Smooth muscle cell (in vitro differentiated cells): ENCODE results near the gene SLC2A13. TPM values are rescaled to one million over a fixed set of nuclear protein-coding genes. Genes with fewer than 3 reads are reported as not detected.

Experiments used
- DNase-seq: peaks from one replicate; lab custom pipeline; 2025; ENCODE audit not compliant: unreplicated experiment; lab: John Stamatoyannopoulos, UW
- H2AFZ ChIP-seq: fragments of 200-600 bp; sonication (generic); 2 replicates; pipeline ENCODE4 v1.6.0; 2016; ENCODE audit warnings: antibody characterized with exemption, low read depth, mild to moderate bottlenecking
- H3F3A ChIP-seq: fragments of 200-600 bp; sonication (generic); 2 replicates; pipeline ENCODE4 v1.6.0; 2017; ENCODE audit warnings: antibody characterized with exemption, low read depth
- H3K27ac ChIP-seq: fragments of 200-600 bp; sonication (generic); 2 replicates; pipeline ENCODE4 v1.5.1; 2016; ENCODE audit warnings: low read depth, mild to moderate bottlenecking
- H3K27me3 ChIP-seq: fragments of 200-600 bp; sonication (generic); 2 replicates; pipeline ENCODE4 v1.6.1; 2016; ENCODE audit warnings: low read depth, mild to moderate bottlenecking
- H3K36me3 ChIP-seq: fragments of 200-600 bp; sonication (generic); 2 replicates; pipeline ENCODE4 v1.5.1; 2016; ENCODE audit warnings: low read depth
- H3K4me1 ChIP-seq: fragments of 200-600 bp; sonication (generic); 2 replicates; pipeline ENCODE4 v1.5.1; 2016; ENCODE audit warnings: low read depth
- H3K4me2 ChIP-seq: fragments of 200-600 bp; sonication (generic); 2 replicates; pipeline ENCODE4 v1.6.0; 2016; ENCODE audit warnings: mild to moderate bottlenecking
- H3K4me3 ChIP-seq: fragments of 200-600 bp; sonication (generic); 2 replicates; pipeline ENCODE4 v1.5.1; 2016; ENCODE audit warnings: mild to moderate bottlenecking
- H3K79me2 ChIP-seq: fragments of 200-600 bp; sonication (generic); 2 replicates; pipeline ENCODE4 v1.6.0; 2016; ENCODE audit warnings: low read depth, mild to moderate bottlenecking
- H3K9ac ChIP-seq: fragments of 200-600 bp; sonication (generic); 2 replicates; pipeline ENCODE4 v1.6.0; 2016; ENCODE audit warnings: low read depth
- H3K9me3 ChIP-seq: fragments of 200-600 bp; sonication (generic); replicated peaks from 2 replicates; pipeline ENCODE4 v1.5.1; 2016; ENCODE audit warnings: low read depth
- H4K20me1 ChIP-seq: fragments of 200-600 bp; sonication (generic); 2 replicates; pipeline ENCODE4 v1.6.0; 2016; ENCODE audit warnings: low read depth
- WGBS: methylation state at CpG from one replicate; pipeline ENCODE4 v1.1.7; 2016; ENCODE audit warnings: low lambda C conversion rate; 5-methylcytosine and 5-hydroxymethylcytosine counted together
- polyA plus RNA-seq: library from polyadenylated mRNA; unstranded; fragments of >200 nt; fragmentation: Nextera tagmentation; extraction: Ambion mirVana; gene quantifications from 2 replicates; pipeline ENCODE4 v1.2.1, GENCODE V29; 2016
- total RNA-seq: library from RNA; depleted of rRNA; stranded (reverse); fragments of >200 nt; gene quantifications from 2 replicates; pipeline ENCODE4 v1.2.3, GENCODE V29; 2014
- TF ChIP-seq, protein P1 (sequence below): fragments of 200-600 bp; sonication (generic); IDR thresholded peaks from 2 replicates; pipeline ENCODE4 v1.5.1; 2017; ENCODE audit warnings: borderline replicate concordance, mild to moderate bottlenecking, antibody characterized with exemption; ENCODE audit not compliant: insufficient read depth, poor library complexity, severe bottlenecking

The SLC2A13 gene
- total and polyA plus RNA-seq, 2 experiments from 2014 or later: 9.6 to 27.4 TPM

GRCh38 chr12:39805651-39806050, 300.2 kb downstream of the SLC2A13 start:
- Histone ChIP-seq H3K27me3 (no peaks in the 10 kb centered on the region), H3K79me2 (no peaks in the 10 kb centered on the region), H4K20me1 (no peaks in the 10 kb centered on the region), H3K9ac (no peak overlapping the region), H2AFZ (no peak overlapping the region), H3F3A (no peaks in the 10 kb centered on the region), H3K36me3 (peaks cover 2% of the 10 kb centered on the region), H3K27ac (no peak overlapping the region), H3K9me3 (peaks cover 4% of the 10 kb centered on the region), H3K4me2 (no peak overlapping the region), H3K4me3 (no peak overlapping the region), H3K4me1 (no peaks in the 10 kb centered on the region)
- DNase-seq: no peak
- TF ChIP-seq, protein P1, sequence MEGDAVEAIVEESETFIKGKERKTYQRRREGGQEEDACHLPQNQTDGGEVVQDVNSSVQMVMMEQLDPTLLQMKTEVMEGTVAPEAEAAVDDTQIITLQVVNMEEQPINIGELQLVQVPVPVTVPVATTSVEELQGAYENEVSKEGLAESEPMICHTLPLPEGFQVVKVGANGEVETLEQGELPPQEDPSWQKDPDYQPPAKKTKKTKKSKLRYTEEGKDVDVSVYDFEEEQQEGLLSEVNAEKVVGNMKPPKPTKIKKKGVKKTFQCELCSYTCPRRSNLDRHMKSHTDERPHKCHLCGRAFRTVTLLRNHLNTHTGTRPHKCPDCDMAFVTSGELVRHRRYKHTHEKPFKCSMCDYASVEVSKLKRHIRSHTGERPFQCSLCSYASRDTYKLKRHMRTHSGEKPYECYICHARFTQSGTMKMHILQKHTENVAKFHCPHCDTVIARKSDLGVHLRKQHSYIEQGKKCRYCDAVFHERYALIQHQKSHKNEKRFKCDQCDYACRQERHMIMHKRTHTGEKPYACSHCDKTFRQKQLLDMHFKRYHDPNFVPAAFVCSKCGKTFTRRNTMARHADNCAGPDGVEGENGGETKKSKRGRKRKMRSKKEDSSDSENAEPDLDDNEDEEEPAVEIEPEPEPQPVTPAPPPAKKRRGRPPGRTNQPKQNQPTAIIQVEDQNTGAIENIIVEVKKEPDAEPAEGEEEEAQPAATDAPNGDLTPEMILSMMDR: no peak
- 82% methylated on average over 2 of the region's 2 CpGs for WGBS

DNA sequence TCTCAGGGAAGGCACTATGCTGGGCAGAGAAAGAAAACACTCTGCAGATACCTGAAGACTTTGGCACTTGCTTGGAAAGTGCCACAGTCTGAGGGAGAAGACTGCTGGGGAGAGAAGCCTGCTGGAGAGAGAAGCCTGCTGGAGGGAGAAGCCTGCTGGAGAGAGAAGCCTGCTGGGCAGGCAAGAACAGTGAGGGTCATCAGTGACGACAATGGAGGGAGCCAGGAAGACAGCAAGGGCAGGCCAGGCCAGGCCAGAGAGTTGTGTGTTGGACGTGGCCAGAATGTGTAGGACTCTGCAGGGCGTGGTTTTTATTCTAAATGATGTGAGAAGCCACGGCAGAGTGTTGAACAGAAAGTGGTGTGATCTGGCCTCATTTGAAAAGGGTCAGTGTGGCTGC, 301.0 kb downstream of the SLC2A13 start:
- no peaks in the 10 kb centered on the region for H4K20me1 ChIP-seq
- no peaks in the 10 kb centered on the region for H3K27me3 ChIP-seq
- no peak overlapping the region for H2AFZ ChIP-seq
- no peak overlapping the region for H3K27ac ChIP-seq
- H3F3A ChIP-seq: no peaks in the 10 kb centered on the region
- 85% methylated on average over 4 of the region's 4 CpGs for WGBS
- no peaks in the 10 kb centered on the region for H3K9me3 ChIP-seq
- H3K4me1 ChIP-seq: no peaks in the 10 kb centered on the region
- no peaks in the 10 kb centered on the region for H3K79me2 ChIP-seq
- H3K36me3 ChIP-seq: no peaks in the 10 kb centered on the region
- TF ChIP-seq, protein P1: no peak
- no peak for DNase-seq
- no peak overlapping the region for H3K4me3 ChIP-seq
- H3K4me2 ChIP-seq: no peak overlapping the region
- H3K9ac ChIP-seq: no peak overlapping the region

- Histone ChIP-seq H3K9ac (no peak overlapping the region), H3K4me3 (no peak overlapping the region), H4K20me1 (no peaks in the 10 kb centered on the region), H3K79me2 (no peaks in the 10 kb centered on the region), H3K9me3 (no peaks in the 10 kb centered on the region), H2AFZ (no peak overlapping the region), H3F3A (no peaks in the 10 kb centered on the region), H3K36me3 (no peaks in the 10 kb centered on the region), H3K27ac (no peak overlapping the region), H3K27me3 (no peaks in the 10 kb centered on the region), H3K4me2 (no peak overlapping the region), H3K4me1 (no peaks in the 10 kb centered on the region)
- no peak for DNase-seq
- TF ChIP-seq, protein P1: no peak
- WGBS: 91% methylated on average over 1 of the region's 1 CpG
Observed at GRCh38 chr12:39804479-39804878, 301.4 kb downstream of the SLC2A13 start.

GRCh38 chr12:39803151-39803550, 302.7 kb downstream of the SLC2A13 start:
- WGBS: 73% methylated on average over 2 of the region's 2 CpGs
- Histone ChIP-seq H3K4me2 (no peak overlapping the region), H3K9me3 (no peaks in the 10 kb centered on the region), H3K4me1 (no peaks in the 10 kb centered on the region), H3K27me3 (no peaks in the 10 kb centered on the region), H3K27ac (no peak overlapping the region), H3K9ac (no peak overlapping the region), H4K20me1 (no peaks in the 10 kb centered on the region), H3K79me2 (no peaks in the 10 kb centered on the region), H3K36me3 (no peaks in the 10 kb centered on the region), H3K4me3 (no peak overlapping the region), H2AFZ (no peak overlapping the region), H3F3A (no peaks in the 10 kb centered on the region)
- TF ChIP-seq, protein P1: no peak
- DNase-seq: no peak
